HL-60 (cell line): Measurements from ENCODE around the gene MARVELD1.
A peak's percentile ranks its signal among the peaks of the same experiment; 100 is the strongest.

Source experiments
- DNase-seq, 2 experiments: peaks; one replicate each; pipeline ENCODE4 v3.0.0-alpha.2; 2010 to 2020; ENCODE audit warnings: low read depth in 1 of 2, low spot score in 1 of 2
- H3K27ac ChIP-seq: fragments of 250-450 bp; sonication (Bioruptor Pico); replicated peaks from 2 replicates; pipeline ENCODE4 v1.5.1; 2020; ENCODE audit warnings: mild to moderate bottlenecking, moderate library complexity
- H3K27me3 ChIP-seq: fragments of 250-450 bp; sonication (Bioruptor Pico); 2 replicates; pipeline ENCODE4 v1.5.1; 2021; ENCODE audit warnings: mild to moderate bottlenecking, moderate library complexity; ENCODE audit not compliant: insufficient read depth, poor library complexity, severe bottlenecking
- H3K4me3 ChIP-seq: replicated peaks from 2 replicates; pipeline ENCODE4 v1.5.1; 2011; ENCODE audit warnings: mild to moderate bottlenecking, control low read depth, low read length; ENCODE audit not compliant: insufficient read depth
- CTCF ChIP-seq: IDR thresholded peaks from one replicate; pipeline ENCODE4 v1.5.1; 2011; ENCODE audit warnings: low read length, control low read depth, inconsistent platforms; ENCODE audit not compliant: insufficient read depth
- GABPA ChIP-seq: IDR thresholded peaks from 2 replicates; pipeline ENCODE4 v1.6.1; 2012; ENCODE audit warnings: low read depth
- POLR2AphosphoS5 ChIP-seq: IDR thresholded peaks from 2 replicates; pipeline ENCODE4 v1.6.1; 2012; ENCODE audit warnings: low read depth
- SPI1 ChIP-seq: IDR thresholded peaks from 2 replicates; pipeline ENCODE4 v1.6.1; 2012; ENCODE audit warnings: low read depth, mild to moderate bottlenecking, borderline replicate concordance
- TF ChIP-seq, protein P1 (sequence below): IDR thresholded peaks from 2 replicates; pipeline ENCODE4 v1.6.1; 2012; ENCODE audit warnings: low read depth; ENCODE audit not compliant: insufficient replicate concordance

MARVELD1 gene

GRCh38 chr10:97721871-97722780, 8.6 kb downstream of the MARVELD1 start:
- TF ChIP-seq, protein P1, sequence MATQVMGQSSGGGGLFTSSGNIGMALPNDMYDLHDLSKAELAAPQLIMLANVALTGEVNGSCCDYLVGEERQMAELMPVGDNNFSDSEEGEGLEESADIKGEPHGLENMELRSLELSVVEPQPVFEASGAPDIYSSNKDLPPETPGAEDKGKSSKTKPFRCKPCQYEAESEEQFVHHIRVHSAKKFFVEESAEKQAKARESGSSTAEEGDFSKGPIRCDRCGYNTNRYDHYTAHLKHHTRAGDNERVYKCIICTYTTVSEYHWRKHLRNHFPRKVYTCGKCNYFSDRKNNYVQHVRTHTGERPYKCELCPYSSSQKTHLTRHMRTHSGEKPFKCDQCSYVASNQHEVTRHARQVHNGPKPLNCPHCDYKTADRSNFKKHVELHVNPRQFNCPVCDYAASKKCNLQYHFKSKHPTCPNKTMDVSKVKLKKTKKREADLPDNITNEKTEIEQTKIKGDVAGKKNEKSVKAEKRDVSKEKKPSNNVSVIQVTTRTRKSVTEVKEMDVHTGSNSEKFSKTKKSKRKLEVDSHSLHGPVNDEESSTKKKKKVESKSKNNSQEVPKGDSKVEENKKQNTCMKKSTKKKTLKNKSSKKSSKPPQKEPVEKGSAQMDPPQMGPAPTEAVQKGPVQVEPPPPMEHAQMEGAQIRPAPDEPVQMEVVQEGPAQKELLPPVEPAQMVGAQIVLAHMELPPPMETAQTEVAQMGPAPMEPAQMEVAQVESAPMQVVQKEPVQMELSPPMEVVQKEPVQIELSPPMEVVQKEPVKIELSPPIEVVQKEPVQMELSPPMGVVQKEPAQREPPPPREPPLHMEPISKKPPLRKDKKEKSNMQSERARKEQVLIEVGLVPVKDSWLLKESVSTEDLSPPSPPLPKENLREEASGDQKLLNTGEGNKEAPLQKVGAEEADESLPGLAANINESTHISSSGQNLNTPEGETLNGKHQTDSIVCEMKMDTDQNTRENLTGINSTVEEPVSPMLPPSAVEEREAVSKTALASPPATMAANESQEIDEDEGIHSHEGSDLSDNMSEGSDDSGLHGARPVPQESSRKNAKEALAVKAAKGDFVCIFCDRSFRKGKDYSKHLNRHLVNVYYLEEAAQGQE = no peak
- TF ChIP-seq CTCF (no peak), SPI1 (no peak)
- Histone ChIP-seq H3K27ac (no peak overlapping the region), H3K27me3 (no peaks in the 10 kb centered on the region), H3K4me3 (no peak overlapping the region)
- DNase-seq = no peak

- H3K27ac ChIP-seq = no peak overlapping the region
- no peak overlapping the region for H3K4me3 ChIP-seq
- H3K27me3 ChIP-seq = no peaks in the 10 kb centered on the region
- DNase-seq = no peak
- TF ChIP-seq, protein P1 = no peak
- TF ChIP-seq POLR2AphosphoS5 (no peak), SPI1 (no peak), GABPA (no peak), CTCF (no peak)
These were observed 9.5 kb downstream of the MARVELD1 start for GRCh38 chr10:97723001-97723400.

DNA sequence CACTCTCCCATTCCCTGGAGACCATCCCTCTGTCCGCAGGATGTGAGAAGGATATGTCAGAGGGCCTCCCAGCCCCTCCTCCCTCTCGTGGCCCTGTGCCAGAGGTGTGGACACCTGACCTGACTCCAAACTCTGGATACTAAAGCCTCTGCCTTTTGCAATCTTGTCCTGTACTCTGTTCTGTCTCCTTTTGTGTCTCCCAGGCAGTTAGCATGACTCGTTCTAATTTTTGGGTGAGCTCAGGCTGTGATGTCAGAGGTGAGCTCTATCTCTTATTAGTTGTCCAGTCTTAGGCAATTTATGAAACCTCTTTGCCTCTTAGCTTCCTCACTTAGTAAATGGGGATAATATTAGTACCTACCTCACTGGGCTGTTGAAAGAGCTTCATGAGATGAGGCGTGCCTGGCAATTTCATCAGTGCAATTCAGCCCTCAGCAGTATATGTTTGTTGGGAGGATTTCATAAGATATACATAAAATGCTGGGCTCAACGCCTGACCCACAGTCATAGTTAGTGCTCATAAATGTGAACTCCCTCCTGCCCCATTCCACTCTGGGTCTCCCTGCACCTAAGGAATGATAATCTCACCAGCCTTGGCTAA, 10.9 kb downstream of the MARVELD1 start:
- TF ChIP-seq CTCF (no peak), GABPA (no peak), SPI1 (no peak), POLR2AphosphoS5 (no peak)
- TF ChIP-seq, protein P1 = no peak
- no peak overlapping the region for H3K4me3 ChIP-seq
- no peak overlapping the region for H3K27ac ChIP-seq
- DNase-seq = peak in 1 of 2 experiments; percentile 76
- H3K27me3 ChIP-seq = no peaks in the 10 kb centered on the region
